A549 (cell line): ENCODE measurements around the gene SETSIP. TPM values are rescaled to one million over a fixed set of nuclear protein-coding genes. Genes with fewer than 3 reads are reported as not detected.
A peak's percentile ranks its signal among the peaks of the same experiment; 100 is the strongest.
"Not testable (repeated sequence)": the region's sequence is repeated elsewhere in the genome, so short reads cannot be mapped to it uniquely, and the experiment has no call there.

Source experiments
- ATAC-seq, 2 experiments: fragments of 200-7000 bp in 1 of 2; fragments of >200 bp in 1 of 2; cut with Nextera tagmentation in 1 of 2; cut with Tn5 transposase in 1 of 2; 3 replicates each; pipeline versions ENCODE4 v1.8.0 to v1.9.1; 2018 to 2020; ENCODE audit warnings: mild to moderate bottlenecking in 1 of 2, moderate library complexity in 1 of 2
- CTCF ChIA-PET: fragments of 300-600 bp; sonication (Branson Sonifier 250); formaldehyde crosslinking; extraction: SDS; loops from one replicate; lab custom pipeline; 2021; ENCODE audit warnings: antibody characterized with exemption, inconsistent platforms; lab: Yijun Ruan, JAX
- POLR2A ChIA-PET: fragments of 350-600 bp; formaldehyde crosslinking; extraction: SDS; loops from one replicate; lab custom pipeline; 2021; ENCODE audit warnings: antibody characterized with exemption, inconsistent platforms; lab: Yijun Ruan, JAX
- DNase-seq, 2 experiments: peaks; one replicate each; pipeline versions ENCODE4 v3.0.0 to v3.0.0-alpha.2; 2011 to 2016; ENCODE audit warnings: low read depth in 1 of 2, low spot score in 1 of 2
- FAIRE-seq: peaks from 2 replicates; lab custom pipeline; 2011; peaks lifted over from hg19 to GRCh38; lab: Jason Lieb, UNC
- H3K27ac ChIP-seq, 2 experiments: fragments of >200 bp; sonication (Bioruptor Twin); formaldehyde crosslinking; 3 replicates each; pipeline ENCODE4 v1.5.1; 2016 to 2017
- H3K4me1 ChIP-seq: fragments of >200 bp; sonication (Bioruptor Twin); formaldehyde crosslinking; 3 replicates; pipeline ENCODE4 v1.6.1; 2016
- H3K4me2 ChIP-seq: fragments of >200 bp; sonication (Bioruptor Twin); formaldehyde crosslinking; 3 replicates; pipeline ENCODE4 v1.6.1; 2016
- H3K4me3 ChIP-seq: fragments of >200 bp; sonication (Bioruptor Twin); formaldehyde crosslinking; 3 replicates; pipeline ENCODE4 v1.5.1; 2016
- H3K9me3 ChIP-seq: fragments of >200 bp; sonication (Bioruptor Twin); formaldehyde crosslinking; 3 replicates; pipeline ENCODE4 v1.6.1; 2016
- BHLHE40 ChIP-seq: IDR thresholded peaks from 2 replicates; pipeline ENCODE4 v1.6.1; 2012; ENCODE audit warnings: low read depth, low read length, inconsistent platforms
- ESRRA ChIP-seq: fragments of 150-350 bp; IDR thresholded peaks from 2 replicates; pipeline ENCODE4 v1.6.1; 2014; ENCODE audit warnings: mild to moderate bottlenecking, low read length, borderline replicate concordance
- GATA3 ChIP-seq: IDR thresholded peaks from 2 replicates; pipeline ENCODE4 v1.6.1; 2012; ENCODE audit warnings: borderline replicate concordance
- HMGXB4 ChIP-seq: fragments of 250-450 bp; sonication (Bioruptor Pico); IDR thresholded peaks from 2 replicates; pipeline ENCODE4 v1.5.0; 2021; ENCODE audit warnings: mild to moderate bottlenecking, moderate library complexity, borderline replicate concordance
- HOXB13 ChIP-seq: fragments of 250-450 bp; sonication (Bioruptor Pico); IDR thresholded peaks from 2 replicates; pipeline ENCODE4 v1.5.0; 2020; ENCODE audit warnings: low read depth, mild to moderate bottlenecking, moderate library complexity
- JUN ChIP-seq, 2 experiments: fragments of >200 bp; sonication (Bioruptor Twin); formaldehyde crosslinking; IDR thresholded peaks; 2 replicates in 1 of 2; 3 replicates in 1 of 2; pipeline ENCODE4 v1.6.1; 2016 to 2017
- JUNB ChIP-seq: fragments of >200 bp; sonication (Bioruptor Twin); formaldehyde crosslinking; IDR thresholded peaks from 2 replicates; pipeline ENCODE4 v1.6.1; 2016
- KDM1A ChIP-seq: fragments of 200-600 bp; sonication (generic); IDR thresholded peaks from 2 replicates; pipeline ENCODE4 v1.6.1; 2016; ENCODE audit warnings: low read depth, mild to moderate bottlenecking
- POLR2A ChIP-seq: IDR thresholded peaks from 2 replicates; pipeline ENCODE4 v1.6.1; 2012; ENCODE audit warnings: mild to moderate bottlenecking, low read length
- TFCP2L1 ChIP-seq: fragments of 250-450 bp; sonication (Bioruptor Pico); IDR thresholded peaks from 2 replicates; pipeline ENCODE4 v1.5.0; 2021; ENCODE audit warnings: mild to moderate bottlenecking
- ZC3H11A ChIP-seq: fragments of 450-650 bp; IDR thresholded peaks from 2 replicates; pipeline ENCODE4 v1.6.1; 2014; ENCODE audit warnings: antibody characterized with exemption, mild to moderate bottlenecking
- WGBS: methylation state at CpG from one replicate; pipeline ENCODE4 v1.1.6; 2017; ENCODE audit errors: missing lambda C conversion rate; 5-methylcytosine and 5-hydroxymethylcytosine counted together
- polyA plus RNA-seq, 4 experiments: library from polyadenylated mRNA; depleted of rRNA in 3 of 4; stranded (reverse); fragments of >200 nt; fragmentation: RNase III in 1 of 4; extraction: RNeasy Plus Mini Kit Qiagen cat#74134 plus additional on column Dnase treatment in 1 of 4; gene quantifications; 2 replicates in 3 of 4; 3 replicates in 1 of 4; pipeline ENCODE4 v1.2.3, GENCODE V29; 2011 to 2017
- TF ChIP-seq, protein P1 (sequence below): fragments of 450-650 bp; IDR thresholded peaks from 2 replicates; pipeline ENCODE4 v1.6.1; 2014; ENCODE audit warnings: antibody characterized with exemption
- TF ChIP-seq, protein P2 (sequence below): IDR thresholded peaks from 2 replicates; pipeline ENCODE4 v1.6.1; 2012; ENCODE audit warnings: low read depth, borderline replicate concordance
- TF ChIP-seq, protein P3 (sequence below): fragments of 250-450 bp; sonication (Bioruptor Pico); IDR thresholded peaks from 2 replicates; pipeline ENCODE4 v1.5.0; 2020; ENCODE audit warnings: low read depth, mild to moderate bottlenecking, moderate library complexity

Gene SETSIP
- polyA plus RNA-seq, 2 of the 4 experiments (the other 2 are of a cell fraction): 0.23 to 0.36 TPM

GRCh38 chr1:92079441-92079840 is 4.2 kb upstream of the SETSIP start:
- TF ChIP-seq, protein P1, sequence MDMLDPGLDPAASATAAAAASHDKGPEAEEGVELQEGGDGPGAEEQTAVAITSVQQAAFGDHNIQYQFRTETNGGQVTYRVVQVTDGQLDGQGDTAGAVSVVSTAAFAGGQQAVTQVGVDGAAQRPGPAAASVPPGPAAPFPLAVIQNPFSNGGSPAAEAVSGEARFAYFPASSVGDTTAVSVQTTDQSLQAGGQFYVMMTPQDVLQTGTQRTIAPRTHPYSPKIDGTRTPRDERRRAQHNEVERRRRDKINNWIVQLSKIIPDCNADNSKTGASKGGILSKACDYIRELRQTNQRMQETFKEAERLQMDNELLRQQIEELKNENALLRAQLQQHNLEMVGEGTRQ: no peak
- TF ChIP-seq, protein P2, sequence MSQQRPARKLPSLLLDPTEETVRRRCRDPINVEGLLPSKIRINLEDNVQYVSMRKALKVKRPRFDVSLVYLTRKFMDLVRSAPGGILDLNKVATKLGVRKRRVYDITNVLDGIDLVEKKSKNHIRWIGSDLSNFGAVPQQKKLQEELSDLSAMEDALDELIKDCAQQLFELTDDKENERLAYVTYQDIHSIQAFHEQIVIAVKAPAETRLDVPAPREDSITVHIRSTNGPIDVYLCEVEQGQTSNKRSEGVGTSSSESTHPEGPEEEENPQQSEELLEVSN: no peak
- TF ChIP-seq JUNB: no peak
- TF ChIP-seq BHLHE40: no peak
- no peak for TF ChIP-seq ESRRA
- no peak for TF ChIP-seq GATA3
- TF ChIP-seq, protein P3, sequence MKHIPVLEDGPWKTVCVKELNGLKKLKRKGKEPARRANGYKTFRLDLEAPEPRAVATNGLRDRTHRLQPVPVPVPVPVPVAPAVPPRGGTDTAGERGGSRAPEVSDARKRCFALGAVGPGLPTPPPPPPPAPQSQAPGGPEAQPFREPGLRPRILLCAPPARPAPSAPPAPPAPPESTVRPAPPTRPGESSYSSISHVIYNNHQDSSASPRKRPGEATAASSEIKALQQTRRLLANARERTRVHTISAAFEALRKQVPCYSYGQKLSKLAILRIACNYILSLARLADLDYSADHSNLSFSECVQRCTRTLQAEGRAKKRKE (CRISPR knock-in tag): no peak
- Histone ChIP-seq H3K27ac (peak overlapping the region; percentile 62 to 87; a peak in 4 of 6 replicates), H3K4me1 (peaks cover 6% of the 10 kb centered on the region; the same call in 2 of the 3 replicates), H3K9me3 (no peaks in the 10 kb centered on the region), H3K4me2 (peak overlapping the region; percentile 86), H3K4me3 (peak overlapping the region; percentile 71)
- no peak for DNase-seq
- ChIA-PET CTCF (no interaction called here), POLR2A (no interaction called here)
- FAIRE-seq: no peak
- ATAC-seq: no peak
- 88% methylated on average over 7 of the region's 7 CpGs for WGBS

GRCh38 chr1:92078077-92078476 is 2.9 kb upstream of the SETSIP start:
- 92% methylated on average over 8 of the region's 8 CpGs for WGBS
- DNase-seq, H3K9me3 ChIP-seq, H3K4me2 ChIP-seq, CTCF ChIA-PET, POLR2A ChIA-PET, H3K4me3 ChIP-seq, H3K27ac ChIP-seq, ATAC-seq, H3K4me1 ChIP-seq, FAIRE-seq: not testable (repeated sequence)

- TF ChIP-seq ZC3H11A: peak; percentile 60
- TF ChIP-seq HOXB13 (CRISPR knock-in tag): no peak
- TF ChIP-seq, all 56 proteins: peak for 1
- Histone ChIP-seq H3K4me1 (peaks cover 6% of the 10 kb centered on the region; the same call in 2 of the 3 replicates), H3K4me3 (no peak overlapping the region), H3K9me3 (no peaks in the 10 kb centered on the region), H3K4me2 (no peak overlapping the region), H3K27ac (no peak overlapping the region)
- CTCF ChIA-PET: no interaction called here
- POLR2A ChIA-PET: no interaction called here
- no peak for DNase-seq
- no peak for FAIRE-seq
- no peak for ATAC-seq
- 86% methylated on average over 5 of the region's 5 CpGs for WGBS
These were observed 1.2 kb upstream of the SETSIP start for GRCh38 chr1:92076363-92076762.

DNA sequence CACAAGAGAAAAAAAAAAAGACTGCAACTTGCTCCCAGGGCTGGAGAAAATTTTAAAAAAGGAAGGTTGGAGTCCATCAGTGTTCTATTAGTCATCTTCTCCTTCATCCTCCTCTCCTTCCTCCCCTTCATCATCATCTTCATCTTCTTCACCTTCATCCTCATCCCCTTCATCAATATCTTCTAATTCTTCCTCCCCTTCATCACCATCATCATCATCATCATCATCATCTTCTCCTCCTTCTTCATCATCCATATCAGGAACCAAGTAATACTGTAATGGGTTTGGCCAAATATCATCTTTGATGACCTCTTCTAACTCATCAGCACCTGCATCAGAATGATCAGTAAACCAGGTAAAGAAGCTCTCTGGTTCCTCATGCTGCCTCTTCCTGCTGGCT is 765 bp downstream of the SETSIP start:
- not testable (repeated sequence) for FAIRE-seq

DNA sequence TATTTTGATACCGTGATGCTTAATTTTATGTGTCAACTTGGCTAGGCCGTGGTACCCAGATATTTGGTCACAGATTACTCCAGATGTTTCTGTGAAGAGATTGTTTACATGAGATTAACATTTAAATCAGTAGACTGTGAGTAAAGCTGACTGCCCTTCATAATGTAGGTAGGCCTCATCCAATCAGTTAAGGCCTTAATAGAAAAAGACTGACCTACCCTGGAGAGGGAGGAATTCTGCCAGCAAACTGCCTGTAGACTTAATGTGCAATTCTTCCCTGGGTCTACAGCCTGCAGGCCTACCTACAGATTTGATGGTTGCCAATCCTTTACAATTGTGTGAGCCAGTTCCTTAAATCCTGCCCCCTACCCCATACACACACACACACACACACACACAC is 4.3 kb downstream of the SETSIP start:
- WGBS: 88% methylated on average over 2 of the region's 2 CpGs
- no peaks in the 10 kb centered on the region for H3K9me3 ChIP-seq
- no peaks in the 10 kb centered on the region for H3K4me1 ChIP-seq
- ChIA-PET CTCF (interaction anchor here (0.6 kb wide), 1 partner anchor 9 kb away, joined by 3 read pairs; the partner anchor contains the start of gene BTBD8), POLR2A (no interaction called here)
- H3K4me3 ChIP-seq: no peak overlapping the region
- H3K4me2 ChIP-seq: no peak overlapping the region
- no peak overlapping the region for H3K27ac ChIP-seq
- TF ChIP-seq TFCP2L1 (CRISPR knock-in tag) (no peak), POLR2A (no peak), HMGXB4 (CRISPR knock-in tag) (no peak), JUN (IDR thresholded peaks at IDR 0.05) (no peak), BHLHE40 (no peak), ZC3H11A (no peak), ESRRA (no peak), KDM1A (no peak)
- TF ChIP-seq, protein P3 (CRISPR knock-in tag): no peak
- DNase-seq (no peak), ATAC-seq (no peak), FAIRE-seq (no peak)

More for the DNA sequence above, 765 bp downstream of the SETSIP start:
- H3K4me1 ChIP-seq, POLR2A ChIA-PET, H3K4me2 ChIP-seq, H3K27ac ChIP-seq, H3K9me3 ChIP-seq, DNase-seq, ATAC-seq, H3K4me3 ChIP-seq: not testable (repeated sequence)
- CTCF ChIA-PET: interaction anchor here (0.7 kb wide), 1 partner anchor 88 kb away, joined by 3 read pairs; no protein-coding TSS in a partner anchor
